HepG2 (cell line): Measurements from ENCODE around the gene LTBR. TPM values are rescaled to one million over a fixed set of nuclear protein-coding genes. Genes with fewer than 3 reads are reported as not detected.

ENCODE experiments used
- ATAC-seq: fragments of 200-7000 bp; cut with Tn5 transposase; 3 replicates; pipeline ENCODE4 v1.9.1; 2020; ENCODE audit warnings: mild to moderate bottlenecking, moderate library complexity
- BruUV-seq: library from RNA; stranded (reverse); fragments of 400-500 nt; replicated peaks from 2 replicates; lab custom pipeline; 2021; lab: Mats Ljungman, UMichigan
- CTCF ChIA-PET: fragments of 300-600 bp; formaldehyde crosslinking; extraction: SDS; loops from one replicate; lab custom pipeline; 2021; ENCODE audit warnings: low total read pairs, inconsistent platforms, low intra/inter-chr PET ratio; lab: Yijun Ruan, JAX
- POLR2A ChIA-PET: fragments of 350-600 bp; sonication (Branson Sonifier 250); formaldehyde crosslinking; loops from one replicate; lab custom pipeline; 2020; ENCODE audit warnings: antibody characterized with exemption, inconsistent platforms; lab: Yijun Ruan, JAX
- DNase-seq: peaks from one replicate; pipeline ENCODE4 v3.0.0-alpha.2; 2015; ENCODE audit warnings: low spot score
- FAIRE-seq: peaks from 3 replicates; lab custom pipeline; 2011; peaks lifted over from hg19 to GRCh38; lab: Jason Lieb, UNC
- H2AFZ ChIP-seq: one replicate; pipeline ENCODE4 v1.6.1; 2011; ENCODE audit warnings: low read length, inconsistent platforms
- H3K27ac ChIP-seq: fragments of 300-600 bp; 3 replicates; pipeline ENCODE4 v1.8.0; 2011; ENCODE audit warnings: mixed run types, mild to moderate bottlenecking, mixed read lengths, low read length, inconsistent platforms; ENCODE audit not compliant: insufficient read depth; ENCODE audit errors: extremely low read length
- H3K27me3 ChIP-seq, 2 experiments: fragments of 200-600 bp in 1 of 2; 2 replicates in 1 of 2; 3 replicates in 1 of 2; pipeline versions ENCODE4 v1.6.0 to v1.8.0; 2011; ENCODE audit warnings: low read length in 2 of 2, mild to moderate bottlenecking in 2 of 2, moderate library complexity in 2 of 2, inconsistent platforms in 1 of 2; ENCODE audit not compliant: insufficient read depth in 2 of 2, control insufficient read depth in 1 of 2
- H3K36me3 ChIP-seq, 2 experiments: fragments of 200-600 bp in 1 of 2; replicated peaks in 1 of 2; 2 replicates in 1 of 2; 3 replicates in 1 of 2; pipeline versions ENCODE4 v1.5.1 to v1.8.0; 2011; ENCODE audit warnings: low read length in 2 of 2, inconsistent platforms in 1 of 2; ENCODE audit not compliant: insufficient read depth in 2 of 2, control insufficient read depth in 1 of 2
- H3K4me1 ChIP-seq: 2 replicates; pipeline ENCODE4 v1.5.1; 2012; ENCODE audit warnings: low read length, inconsistent platforms; ENCODE audit not compliant: insufficient read depth
- H3K4me2 ChIP-seq: 2 replicates; pipeline ENCODE4 v1.6.0; 2011; ENCODE audit warnings: low read depth, low read length, inconsistent platforms
- H3K4me3 ChIP-seq, 3 experiments: fragments of 200-600 bp in 1 of 3; sonication (generic), shearing (Covaris generic) in 1 of 3; replicated peaks in 1 of 3; 2 replicates each; pipeline ENCODE4 v1.5.1; 2011 to 2016; ENCODE audit warnings: low read length in 3 of 3, inconsistent platforms in 2 of 3, low read depth in 2 of 3, mild to moderate bottlenecking in 2 of 3, control low read depth in 1 of 3, mixed read lengths in 1 of 3; ENCODE audit not compliant: insufficient read depth in 1 of 3
- H3K79me2 ChIP-seq: one replicate; pipeline ENCODE4 v1.6.1; 2011; ENCODE audit warnings: low read length, inconsistent platforms; ENCODE audit not compliant: insufficient read depth
- H3K9ac ChIP-seq: 2 replicates; pipeline ENCODE4 v1.6.0; 2011; ENCODE audit warnings: mild to moderate bottlenecking, low read depth, low read length, inconsistent platforms; ENCODE audit not compliant: insufficient read depth
- H3K9me3 ChIP-seq: 2 replicates; pipeline ENCODE4 v1.5.1; 2012; ENCODE audit warnings: mild to moderate bottlenecking, low read length
- H4K20me1 ChIP-seq: 2 replicates; pipeline ENCODE4 v1.6.0; 2011; ENCODE audit warnings: inconsistent platforms, mild to moderate bottlenecking, low read length, moderate library complexity; ENCODE audit not compliant: insufficient read depth
- AGO2 ChIP-seq: fragments of 200-400 bp; formaldehyde crosslinking; optimal IDR thresholded peaks from 2 replicates; pipeline ENCODE3; 2017; ENCODE audit warnings: mild to moderate bottlenecking, low read depth, low read length, moderate library complexity
- MAF1 ChIP-seq: sonication (generic); formaldehyde crosslinking; IDR thresholded peaks from 2 replicates; pipeline ENCODE4 v1.5.0; 2020; ENCODE audit warnings: missing genetic modification reagents, borderline replicate concordance
- NFE2 ChIP-seq: sonication (generic); formaldehyde crosslinking; IDR thresholded peaks from 2 replicates; pipeline ENCODE4 v1.4.0; 2020; ENCODE audit warnings: missing genetic modification reagents
- POLR2G ChIP-seq: fragments of 200-400 bp; formaldehyde crosslinking; IDR thresholded peaks from 2 replicates; pipeline ENCODE4 v1.6.1; 2018; ENCODE audit warnings: mild to moderate bottlenecking, low read depth, low read length, moderate library complexity
- PTBP1 ChIP-seq: fragments of 200-400 bp; formaldehyde crosslinking; IDR thresholded peaks from 2 replicates; pipeline ENCODE4 v1.6.1; 2018; ENCODE audit warnings: low read length, low read depth; ENCODE audit not compliant: poor library complexity, severe bottlenecking
- RBFOX2 ChIP-seq: fragments of 200-400 bp; formaldehyde crosslinking; IDR thresholded peaks from 2 replicates; pipeline ENCODE4 v1.6.1; 2017; ENCODE audit warnings: low read depth, mild to moderate bottlenecking, low read length
- REL ChIP-seq: sonication (generic); formaldehyde crosslinking; conservative IDR thresholded peaks from 2 replicates; pipeline ENCODE4 v1.8.0; 2022; ENCODE audit warnings: mild to moderate bottlenecking, missing genetic modification reagents, moderate library complexity
- SIX4 ChIP-seq: sonication (generic); formaldehyde crosslinking; IDR thresholded peaks from 2 replicates; pipeline ENCODE4 v1.4.0; 2020; ENCODE audit warnings: missing genetic modification reagents
- SSRP1 ChIP-seq: IDR thresholded peaks from 2 replicates; pipeline ENCODE4 v1.6.1; 2016; ENCODE audit warnings: control low read depth
- TEAD2 ChIP-seq: sonication (generic); formaldehyde crosslinking; IDR thresholded peaks from 2 replicates; pipeline ENCODE4 v1.9.0; 2021; ENCODE audit warnings: missing genetic modification reagents
- ZC3H13 ChIP-seq: sonication (generic); formaldehyde crosslinking; IDR thresholded peaks from 2 replicates; pipeline ENCODE4 v1.8.1; 2023; ENCODE audit warnings: mild to moderate bottlenecking, missing genetic modification reagents, moderate library complexity
- ZFAT ChIP-seq: sonication (generic); formaldehyde crosslinking; conservative IDR thresholded peaks from 2 replicates; pipeline ENCODE4 v1.8.1; 2023; ENCODE audit warnings: missing genetic modification reagents, inconsistent platforms
- ZNF709 ChIP-seq: sonication (generic); formaldehyde crosslinking; IDR thresholded peaks from 2 replicates; pipeline ENCODE4 v1.5.0; 2020; ENCODE audit warnings: mild to moderate bottlenecking, missing genetic modification reagents
- WGBS: methylation state at CpG from one replicate; pipeline ENCODE4 v1.1.6; 2017; ENCODE audit warnings: low lambda C conversion rate; 5-methylcytosine and 5-hydroxymethylcytosine counted together
- in situ Hi-C: cut with HindIII; loops from 2 replicates; pipeline ENCODE4 v1.10.0; 2017; ENCODE audit warnings: low pct_unique_long_range_greater_than_20kb; ENCODE audit not compliant: extremely low pct_ligation_motif_present
- intact Hi-C: fragments of 100-400 bp; cut with micrococcal nuclease; formaldehyde crosslinking; loops from one replicate; pipeline ENCODE4 v1.10.0; 2022; ENCODE audit not compliant: unreplicated experiment
- polyA plus RNA-seq, 8 experiments: library from polyadenylated mRNA; depleted of rRNA in 3 of 8; stranded (reverse) in 7 of 8; unstranded in 1 of 8; fragments of >200 nt; fragmentation: Illumina TruSeq in 4 of 8; extraction: Trizol in 4 of 8; gene quantifications; 2 replicates each; pipeline versions ENCODE4 v1.2.1 to v1.2.3, GENCODE V29; 2011 to 2016; ENCODE audit warnings: low read depth in 4 of 8, missing spikeins in 1 of 8, mixed read lengths in 1 of 8; ENCODE audit not compliant: insufficient read depth in 1 of 8
- total RNA-seq, 5 experiments: library from RNA; depleted of rRNA; stranded (reverse); fragments of >200 nt; fragmentation: Illumina TruSeq; extraction: Trizol; gene quantifications; 2 replicates each; pipeline ENCODE4 v1.2.3, GENCODE V29; 2016; ENCODE audit warnings: low read depth in 1 of 5
- TF ChIP-seq, protein P1 (sequence below): sonication (generic); formaldehyde crosslinking; conservative IDR thresholded peaks from 2 replicates; pipeline ENCODE4 v1.8.0; 2022; ENCODE audit warnings: mild to moderate bottlenecking, moderate library complexity, missing genetic modification reagents
- TF ChIP-seq, protein P2 (sequence below): sonication (generic); formaldehyde crosslinking; IDR thresholded peaks from 2 replicates; pipeline ENCODE4 v1.5.1; 2020; ENCODE audit warnings: missing genetic modification reagents, mild to moderate bottlenecking, borderline replicate concordance

Gene LTBR
- total and polyA plus RNA-seq, 2 of the 13 experiments (the other 11 are each of a cell fraction or from before 2014, with no cell fraction given) = 31.4 to 34.8 TPM

DNA sequence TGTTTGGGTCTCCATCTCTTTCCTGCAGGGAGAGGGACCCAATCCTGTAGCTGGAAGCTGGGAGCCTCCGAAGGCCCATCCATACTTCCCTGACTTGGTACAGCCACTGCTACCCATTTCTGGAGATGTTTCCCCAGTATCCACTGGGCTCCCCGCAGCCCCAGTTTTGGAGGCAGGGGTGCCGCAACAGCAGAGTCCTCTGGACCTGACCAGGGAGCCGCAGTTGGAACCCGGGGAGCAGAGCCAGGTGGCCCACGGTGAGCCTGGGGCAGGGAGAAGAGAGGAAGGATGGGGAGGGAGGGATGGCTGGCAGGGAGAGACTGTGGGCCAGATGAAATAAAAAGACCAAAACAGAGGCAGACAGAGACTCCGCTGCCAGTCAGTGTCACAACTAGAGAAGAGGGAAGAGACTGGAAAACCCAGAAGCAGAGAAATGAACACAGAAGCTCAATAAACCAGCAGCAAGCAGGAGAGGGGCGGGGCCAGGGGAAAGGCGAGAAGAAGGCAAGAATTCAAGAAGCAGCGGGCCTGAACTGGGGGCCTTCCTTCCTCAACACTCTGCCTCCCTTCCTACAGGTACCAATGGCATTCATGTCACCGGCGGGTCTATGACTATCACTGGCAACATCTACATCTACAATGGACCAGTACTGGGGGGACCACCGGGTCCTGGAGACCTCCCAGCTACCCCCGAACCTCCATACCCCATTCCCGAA is 6.3 kb downstream of the LTBR start:
- CTCF ChIA-PET = no interaction called here

DNA sequence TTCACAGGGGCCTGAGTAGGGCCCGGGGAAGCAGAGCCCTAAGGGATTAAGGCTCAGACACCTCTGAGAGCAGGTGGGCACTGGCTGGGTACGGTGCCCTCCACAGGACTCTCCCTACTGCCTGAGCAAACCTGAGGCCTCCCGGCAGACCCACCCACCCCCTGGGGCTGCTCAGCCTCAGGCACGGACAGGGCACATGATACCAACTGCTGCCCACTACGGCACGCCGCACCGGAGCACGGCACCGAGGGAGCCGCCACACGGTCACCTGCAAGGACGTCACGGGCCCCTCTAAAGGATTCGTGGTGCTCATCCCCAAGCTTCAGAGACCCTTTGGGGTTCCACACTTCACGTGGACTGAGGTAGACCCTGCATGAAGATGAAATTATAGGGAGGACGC is 7.1 kb downstream of the LTBR start:
- 94% methylated on average over 15 of the region's 17 CpGs for WGBS
- ChIA-PET CTCF (no interaction called here), POLR2A (no interaction called here)
- Histone ChIP-seq H3K9ac (no peak overlapping the region), H3K79me2 (peaks cover 1% of the 10 kb centered on the region), H3K27ac (no peak overlapping the region), H3K4me2 (no peak overlapping the region), H3K4me1 (peaks cover 37% of the 10 kb centered on the region), H3K27me3 (no peaks in the 10 kb centered on the region), H3K4me3 (no peak overlapping the region), H2AFZ (no peak overlapping the region), H4K20me1 (no peaks in the 10 kb centered on the region), H3K9me3 (no peaks in the 10 kb centered on the region), H3K36me3 (peaks cover 17 to 42% of the 10 kb centered on the region in 2 experiments)
- in situ Hi-C loops = no loop called here
- FAIRE-seq = no peak
- ATAC-seq = peak; percentile 14; the same call in 2 of the 3 replicates
- DNase-seq = no peak
- intact Hi-C loops = no loop called here
- BruUV-seq = no TSS peak
- no peak for TF ChIP-seq REL (CRISPR knock-in tag)
- TF ChIP-seq ZNF709 (CRISPR knock-in tag) = no peak
- TF ChIP-seq SIX4 (CRISPR knock-in tag) = no peak
- TF ChIP-seq, protein P1, sequence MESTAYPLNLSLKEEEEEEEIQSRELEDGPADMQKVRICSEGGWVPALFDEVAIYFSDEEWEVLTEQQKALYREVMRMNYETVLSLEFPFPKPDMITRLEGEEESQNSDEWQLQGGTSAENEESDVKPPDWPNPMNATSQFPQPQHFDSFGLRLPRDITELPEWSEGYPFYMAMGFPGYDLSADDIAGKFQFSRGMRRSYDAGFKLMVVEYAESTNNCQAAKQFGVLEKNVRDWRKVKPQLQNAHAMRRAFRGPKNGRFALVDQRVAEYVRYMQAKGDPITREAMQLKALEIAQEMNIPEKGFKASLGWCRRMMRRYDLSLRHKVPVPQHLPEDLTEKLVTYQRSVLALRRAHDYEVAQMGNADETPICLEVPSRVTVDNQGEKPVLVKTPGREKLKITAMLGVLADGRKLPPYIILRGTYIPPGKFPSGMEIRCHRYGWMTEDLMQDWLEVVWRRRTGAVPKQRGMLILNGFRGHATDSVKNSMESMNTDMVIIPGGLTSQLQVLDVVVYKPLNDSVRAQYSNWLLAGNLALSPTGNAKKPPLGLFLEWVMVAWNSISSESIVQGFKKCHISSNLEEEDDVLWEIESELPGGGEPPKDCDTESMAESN = no peak
- peak; percentile 40; the same call in 1 of the 2 replicates for TF ChIP-seq ZC3H13 (CRISPR knock-in tag)
- no peak for TF ChIP-seq TEAD2 (CRISPR knock-in tag)
- TF ChIP-seq SSRP1 (CRISPR knock-in tag) = no peak
- no peak for TF ChIP-seq NFE2 (CRISPR knock-in tag)
- TF ChIP-seq RBFOX2 = peak; percentile 66
- no peak for TF ChIP-seq PTBP1
- TF ChIP-seq AGO2 = peak; percentile 71
- TF ChIP-seq MAF1 (CRISPR knock-in tag) = no peak
- TF ChIP-seq, protein P2, sequence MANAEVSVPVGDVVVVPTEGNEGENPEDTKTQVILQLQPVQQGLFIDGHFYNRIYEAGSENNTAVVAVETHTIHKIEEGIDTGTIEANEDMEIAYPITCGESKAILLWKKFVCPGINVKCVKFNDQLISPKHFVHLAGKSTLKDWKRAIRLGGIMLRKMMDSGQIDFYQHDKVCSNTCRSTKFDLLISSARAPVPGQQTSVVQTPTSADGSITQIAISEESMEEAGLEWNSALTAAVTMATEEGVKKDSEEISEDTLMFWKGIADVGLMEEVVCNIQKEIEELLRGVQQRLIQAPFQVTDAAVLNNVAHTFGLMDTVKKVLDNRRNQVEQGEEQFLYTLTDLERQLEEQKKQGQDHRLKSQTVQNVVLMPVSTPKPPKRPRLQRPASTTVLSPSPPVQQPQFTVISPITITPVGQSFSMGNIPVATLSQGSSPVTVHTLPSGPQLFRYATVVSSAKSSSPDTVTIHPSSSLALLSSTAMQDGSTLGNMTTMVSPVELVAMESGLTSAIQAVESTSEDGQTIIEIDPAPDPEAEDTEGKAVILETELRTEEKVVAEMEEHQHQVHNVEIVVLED (CRISPR knock-in tag) = no peak

More for the DNA sequence above, 6.3 kb downstream of the LTBR start:
- FAIRE-seq (no peak), DNase-seq (no peak), ATAC-seq (no peak)
- Histone ChIP-seq H3K4me2 (no peak overlapping the region), H3K9me3 (no peaks in the 10 kb centered on the region), H3K36me3 (peaks cover 17 to 44% of the 10 kb centered on the region in 2 experiments), H3K27ac (no peak overlapping the region), H3K4me3 (no peak overlapping the region), H3K79me2 (peaks cover 6% of the 10 kb centered on the region), H4K20me1 (no peaks in the 10 kb centered on the region), H3K4me1 (peaks cover 45% of the 10 kb centered on the region), H2AFZ (no peak overlapping the region), H3K9ac (no peak overlapping the region), H3K27me3 (no peaks in the 10 kb centered on the region)
- BruUV-seq = no TSS peak
- TF ChIP-seq AGO2 = peak; percentile 30
- TF ChIP-seq POLR2G = peak; percentile 57; the same call in 1 of the 2 replicates
- no peak for TF ChIP-seq ZFAT
- 0 out of 2 replicates have a peak, but pooled peaks have one; percentile 29 for TF ChIP-seq RBFOX2
- POLR2A ChIA-PET = interaction anchor here (0.7 to 1.5 kb wide), 4 partner anchors 19 to 68 kb away, joined by 3 to 9 read pairs (median 4); no protein-coding TSS in a partner anchor
- 97% methylated on average over 15 of the region's 15 CpGs for WGBS
- in situ Hi-C loops (no loop called here), intact Hi-C loops (no loop called here)
